GM21360 (cell line): ENCODE data around the gene RAI14.
"Not testable (repeated sequence)": the region's sequence is repeated elsewhere in the genome, so short reads cannot be mapped to it uniquely, and the experiment has no call there.

Experiments used
- ATAC-seq: cut with Tn5 transposase; IDR thresholded peaks from one replicate; pipeline ENCODE4 v1.9.1; 2021; ENCODE audit warnings: mild to moderate bottlenecking, moderate library complexity; ENCODE audit not compliant: unreplicated experiment

RAI14 gene

DNA sequence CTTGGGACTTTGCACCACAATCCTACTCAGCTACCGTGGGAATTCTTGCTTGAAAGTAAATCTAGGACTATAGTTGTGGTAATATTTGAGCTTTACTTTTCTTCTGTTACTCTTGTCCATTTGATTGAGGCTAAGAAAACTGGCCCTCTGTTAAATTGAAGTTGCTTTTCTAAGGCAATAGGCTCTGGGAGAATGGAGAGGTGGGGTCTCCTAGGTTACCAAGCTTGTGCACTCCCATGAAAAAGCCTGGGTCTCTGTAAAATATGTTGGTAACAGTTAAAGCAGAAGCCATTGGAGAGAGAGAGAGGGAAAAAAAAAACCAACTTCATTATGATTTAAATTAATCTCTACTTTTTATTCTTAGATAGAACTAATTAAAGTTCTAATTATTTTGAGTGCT, 68.6 kb downstream of the RAI14 start:
- no peak for ATAC-seq

DNA sequence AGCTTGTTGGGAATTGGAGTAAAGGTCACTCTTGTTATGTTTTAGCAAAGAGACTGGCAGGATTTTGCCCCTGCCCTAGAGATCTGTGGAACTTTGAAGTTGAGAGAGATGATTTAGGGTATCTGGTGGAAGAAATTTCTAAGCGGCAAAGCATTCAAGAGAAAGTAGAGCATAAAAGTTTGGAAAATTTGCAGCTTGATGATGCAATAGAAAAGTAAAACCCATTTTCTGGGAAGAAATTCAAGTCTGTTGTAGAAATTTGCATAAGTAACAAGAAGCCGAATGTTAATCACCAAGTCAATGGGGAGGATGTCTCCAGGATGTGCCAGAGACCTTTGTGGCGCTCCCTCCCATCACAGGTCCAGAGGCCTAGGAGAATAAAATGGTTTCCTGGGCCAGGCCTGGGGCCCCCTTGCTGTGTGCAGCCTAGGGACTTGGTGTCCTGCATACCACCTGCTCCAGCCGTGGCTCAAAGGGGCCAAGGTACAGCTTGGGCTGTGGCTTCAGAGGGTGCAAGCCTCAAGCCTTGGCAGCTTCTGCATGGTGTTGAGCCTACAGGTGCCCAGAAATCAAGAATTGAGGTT, 71.1 kb downstream of the RAI14 start:
- not testable (repeated sequence) for ATAC-seq

DNA sequence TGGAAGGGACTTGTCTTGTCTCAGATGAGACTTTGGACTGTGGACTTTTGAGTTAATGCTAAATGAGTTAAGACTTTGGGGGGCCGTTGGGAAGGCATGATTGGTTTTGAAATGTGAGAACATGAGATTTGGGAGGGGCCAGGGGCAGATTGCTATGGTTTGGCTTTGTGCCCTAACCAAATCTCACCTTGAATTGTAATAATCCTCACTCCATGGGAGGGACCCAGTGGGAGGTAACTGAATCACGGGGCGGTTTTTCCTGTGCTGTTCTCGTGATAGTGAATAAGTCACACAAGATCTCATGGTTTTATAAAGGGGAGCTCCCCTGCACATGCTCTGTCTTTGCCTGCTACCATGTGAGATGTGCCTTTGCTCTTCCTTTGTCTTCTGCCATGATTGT, 72.1 kb downstream of the RAI14 start:
- no peak for ATAC-seq

DNA sequence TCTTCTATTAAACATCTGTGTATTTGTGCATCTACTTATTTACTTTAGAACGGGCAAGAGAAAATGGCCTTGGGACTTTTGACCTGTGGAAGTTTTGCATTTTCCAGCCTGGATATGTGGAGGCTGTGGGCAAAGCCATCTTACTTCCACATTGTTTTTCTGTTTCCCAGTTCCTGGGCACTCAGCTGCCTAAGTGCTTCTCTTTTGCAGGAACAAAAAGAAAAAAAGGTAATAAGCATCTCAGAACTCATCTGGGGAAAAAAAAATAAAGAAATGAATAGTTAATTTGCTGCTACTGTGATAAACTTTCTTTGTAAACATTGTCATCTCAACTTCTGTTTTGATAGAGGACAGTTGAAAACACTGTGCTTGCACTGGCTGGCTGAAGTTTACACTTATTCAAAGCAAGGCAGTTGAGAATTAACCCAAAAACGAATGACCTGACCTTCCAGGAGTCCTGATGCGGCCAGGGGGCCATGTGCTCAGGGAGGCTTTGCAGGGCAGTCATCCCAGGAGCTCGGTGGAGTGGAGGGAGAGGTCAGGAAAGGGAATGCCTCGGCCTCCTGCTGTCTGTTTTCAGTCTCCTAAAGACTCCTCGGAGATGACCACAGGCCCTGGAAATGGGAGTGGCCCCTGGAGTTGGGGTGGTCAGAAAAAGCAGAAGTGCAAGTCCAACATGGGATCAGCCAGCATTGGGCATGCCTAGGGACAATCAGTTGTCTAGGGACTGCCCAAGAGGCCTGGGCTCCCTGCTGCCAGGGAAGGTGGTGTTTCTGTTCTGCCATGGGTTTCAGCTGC, 75.5 kb downstream of the RAI14 start:
- ATAC-seq: no peak

DNA sequence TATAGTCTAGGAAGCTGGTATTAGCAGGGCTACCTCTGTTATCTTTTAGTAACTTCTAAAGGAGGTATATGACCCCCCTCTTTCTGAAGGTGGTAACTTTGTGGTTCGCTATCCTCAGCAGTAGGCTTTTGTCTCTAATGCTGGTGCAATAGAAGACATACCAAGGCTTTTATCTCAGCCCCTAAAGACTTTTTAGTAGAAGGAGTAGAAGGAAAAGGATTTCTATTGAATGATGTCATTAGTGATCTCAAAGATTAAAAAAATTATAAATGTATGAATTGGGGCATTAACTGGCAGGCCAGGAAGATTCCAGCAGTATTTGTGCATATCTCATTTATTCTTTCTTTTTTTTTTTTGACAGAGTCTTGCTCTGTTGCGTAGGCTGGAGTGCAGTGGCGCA, 78.2 kb downstream of the RAI14 start:
- ATAC-seq: no peak

DNA sequence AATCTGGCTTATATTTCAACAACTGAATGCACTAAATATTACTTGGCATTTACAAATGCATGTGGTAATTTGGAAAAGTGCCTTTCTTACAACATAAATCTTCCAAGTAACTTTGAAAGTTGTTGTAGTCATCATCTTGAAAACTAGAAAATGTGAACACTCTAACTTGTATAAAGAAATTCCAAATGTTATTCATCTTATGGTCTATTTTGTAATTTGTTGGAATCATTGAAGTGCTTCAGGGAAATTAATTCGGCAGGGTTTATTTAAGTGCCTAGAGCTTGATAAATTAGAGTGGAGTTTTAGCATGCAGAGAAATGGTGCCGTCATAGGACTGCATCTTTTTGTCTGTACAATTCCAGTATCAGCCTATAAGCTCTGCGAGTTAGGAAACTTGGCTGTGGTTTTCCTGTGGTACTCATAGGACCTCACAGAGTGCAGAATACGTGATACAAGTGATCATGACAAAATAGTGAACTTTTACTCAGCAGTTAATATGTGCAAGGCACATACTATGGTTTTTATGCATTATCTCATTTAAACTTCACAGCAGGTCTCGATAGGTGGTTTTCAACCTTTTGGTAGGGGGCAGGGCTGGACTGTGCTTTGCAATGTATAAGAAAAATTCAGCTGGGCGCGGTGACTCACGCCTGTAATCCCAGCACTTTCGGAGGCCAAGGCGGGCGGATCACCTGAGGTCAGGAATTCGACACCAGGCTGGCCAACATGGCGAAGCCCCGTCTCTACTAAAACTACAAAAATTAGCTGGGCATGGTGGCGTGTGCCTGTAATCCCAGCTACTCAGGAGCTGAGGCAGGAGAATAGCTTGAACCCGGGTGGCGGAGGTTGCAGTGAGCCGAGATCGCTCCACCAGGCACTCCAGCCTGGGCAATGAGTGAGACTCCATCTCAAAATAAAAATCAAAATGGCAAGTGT, 79.6 kb downstream of the RAI14 start:
- ATAC-seq: no peak

DNA sequence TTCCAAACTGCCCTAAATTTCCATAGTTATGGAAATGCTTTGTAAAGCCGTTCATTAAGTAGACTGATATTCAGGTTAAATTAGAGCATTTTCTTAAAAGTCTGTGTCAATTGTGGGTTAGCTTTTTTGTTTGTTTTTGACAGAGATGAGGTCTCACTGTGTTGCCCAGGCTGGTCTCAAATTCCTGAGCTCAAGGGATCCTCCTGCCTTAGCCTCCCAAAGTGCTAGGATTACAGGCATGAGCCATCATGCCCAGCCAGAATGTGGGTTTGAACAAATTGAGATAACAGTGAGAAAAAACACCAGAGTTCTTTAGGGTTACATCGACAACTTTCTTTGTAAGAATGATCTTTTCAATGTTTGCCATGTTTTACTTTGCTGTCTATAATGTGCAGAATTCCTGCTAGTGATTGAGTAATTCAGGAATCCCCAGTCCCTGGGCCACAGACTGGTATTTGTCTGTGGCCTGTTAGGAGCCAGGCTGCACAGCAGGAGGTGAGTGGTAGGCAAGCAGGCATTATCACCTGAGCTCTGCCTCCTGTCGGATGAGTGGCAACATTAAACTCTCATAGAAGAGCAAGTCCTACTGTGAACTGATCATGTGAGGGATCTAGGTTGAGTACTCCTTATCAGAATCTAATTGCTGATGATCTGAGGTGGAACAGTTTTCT, 80.5 kb downstream of the RAI14 start:
- no peak for ATAC-seq

DNA sequence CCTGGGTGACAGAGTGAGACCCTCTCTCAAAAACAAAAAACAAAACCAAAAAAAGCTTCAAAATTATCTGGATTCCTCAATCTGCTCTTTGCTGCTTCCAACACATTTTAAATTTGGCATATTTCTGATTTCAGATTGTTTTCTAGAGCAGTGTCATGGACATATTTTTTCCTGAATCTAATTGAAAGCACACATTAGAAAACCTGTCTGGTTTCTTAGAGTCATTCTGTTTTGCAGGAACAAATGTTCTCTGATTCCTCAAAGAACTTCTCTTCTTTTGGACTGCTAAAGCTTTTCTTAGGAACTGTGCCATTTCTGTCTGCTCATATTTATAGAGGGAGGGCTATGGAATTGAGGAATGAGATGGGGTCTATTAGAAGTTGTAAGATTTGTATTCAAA, 81.6 kb downstream of the RAI14 start:
- no peak for ATAC-seq

DNA sequence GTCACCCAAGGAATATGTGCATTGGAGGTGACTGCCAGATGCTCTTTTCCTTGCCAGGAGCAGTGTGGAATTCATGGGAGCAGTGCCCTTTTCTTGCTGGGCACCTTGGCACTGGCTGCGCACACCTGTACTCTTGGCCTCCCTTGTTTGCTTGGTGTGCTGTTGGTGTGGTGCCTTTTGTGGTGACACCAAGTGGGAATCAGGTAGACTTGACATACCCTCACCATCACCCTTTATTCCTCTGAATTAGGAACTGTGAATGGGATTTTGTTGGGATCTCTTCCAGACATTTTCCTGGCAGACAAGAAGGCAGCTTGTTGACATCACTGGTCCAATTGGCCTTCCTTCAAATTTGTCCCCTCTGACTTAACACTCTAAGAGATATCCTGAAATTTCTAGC, 82.3 kb downstream of the RAI14 start:
- no peak for ATAC-seq

DNA sequence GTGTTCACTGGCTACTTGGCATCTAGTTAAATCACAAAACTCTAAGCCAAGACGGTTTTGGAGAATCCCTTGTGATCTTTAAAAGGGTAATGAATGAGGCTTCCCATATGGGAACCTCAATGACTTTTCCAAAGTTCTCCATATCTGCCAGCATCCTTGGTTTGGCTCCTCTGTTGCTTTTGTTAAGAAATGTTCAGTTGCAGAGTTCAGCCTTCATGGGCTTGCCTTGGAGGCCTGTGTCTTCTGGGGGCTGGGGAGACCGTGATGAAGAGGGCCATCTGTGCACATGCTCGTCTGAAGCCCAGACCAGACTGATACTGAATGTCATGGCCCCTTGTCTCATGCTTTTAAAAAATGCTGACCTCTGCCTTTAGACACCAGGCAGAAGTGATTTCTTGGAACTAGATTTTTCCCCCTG, 84.3 kb downstream of the RAI14 start:
- ATAC-seq: no peak

DNA sequence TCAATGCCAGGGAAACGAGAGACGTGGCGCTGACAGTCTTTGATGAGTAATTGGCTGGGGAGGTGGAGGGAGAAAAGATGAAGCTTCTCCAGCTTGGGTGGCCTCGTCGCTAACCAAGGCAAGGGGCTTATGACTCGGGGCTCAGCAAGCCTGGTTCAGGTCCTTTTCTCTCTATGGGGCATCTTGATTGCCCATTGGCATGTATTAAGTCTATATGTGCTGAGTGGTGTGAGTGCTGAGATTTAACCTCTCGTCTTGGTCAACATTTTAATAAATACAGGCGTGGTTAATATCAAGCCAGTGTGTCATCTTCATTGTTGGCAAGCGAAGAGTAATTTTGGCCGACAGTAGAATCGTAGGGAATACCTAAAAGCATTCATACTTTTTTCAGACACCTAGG, 85.9 kb downstream of the RAI14 start:
- ATAC-seq: no peak

DNA sequence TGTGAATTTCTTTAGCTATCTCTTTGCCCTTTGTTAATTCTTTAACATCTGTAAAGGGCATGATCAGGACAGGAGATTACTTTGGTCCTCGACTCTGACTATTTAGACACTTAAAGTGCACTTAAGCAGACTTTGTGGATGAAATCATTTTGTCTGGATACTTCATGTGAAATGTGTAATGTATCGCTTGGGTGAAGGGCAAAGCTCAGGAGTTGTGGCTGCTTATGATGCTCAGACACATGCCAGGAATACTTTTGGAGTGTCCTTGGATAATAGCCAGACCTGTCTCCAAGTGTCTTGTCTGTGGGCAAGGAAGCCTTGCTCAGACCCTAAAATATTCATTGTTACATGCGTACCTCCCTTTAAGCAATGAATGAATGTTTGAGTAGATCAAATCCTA, 87.8 kb downstream of the RAI14 start:
- ATAC-seq: no peak

DNA sequence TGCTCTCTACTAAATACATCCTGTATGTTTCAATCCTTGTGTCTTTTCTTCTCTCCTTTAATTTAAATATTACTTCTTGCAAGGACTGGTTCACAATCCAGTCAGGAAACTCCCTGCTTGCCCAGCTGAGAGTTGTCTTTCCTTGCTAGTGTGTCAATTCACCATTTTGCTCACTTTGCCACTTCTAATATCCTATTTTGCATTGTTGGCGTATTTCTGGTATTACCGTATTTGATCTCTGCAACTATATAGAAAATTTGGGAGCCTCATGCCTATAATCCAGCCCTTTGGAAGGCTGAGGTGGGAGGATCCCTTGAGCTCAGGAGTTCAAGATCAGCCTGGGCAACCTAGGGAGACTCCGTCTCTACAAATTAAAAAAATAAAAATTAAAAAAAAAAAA, 92.3 kb downstream of the RAI14 start:
- ATAC-seq: no peak

DNA sequence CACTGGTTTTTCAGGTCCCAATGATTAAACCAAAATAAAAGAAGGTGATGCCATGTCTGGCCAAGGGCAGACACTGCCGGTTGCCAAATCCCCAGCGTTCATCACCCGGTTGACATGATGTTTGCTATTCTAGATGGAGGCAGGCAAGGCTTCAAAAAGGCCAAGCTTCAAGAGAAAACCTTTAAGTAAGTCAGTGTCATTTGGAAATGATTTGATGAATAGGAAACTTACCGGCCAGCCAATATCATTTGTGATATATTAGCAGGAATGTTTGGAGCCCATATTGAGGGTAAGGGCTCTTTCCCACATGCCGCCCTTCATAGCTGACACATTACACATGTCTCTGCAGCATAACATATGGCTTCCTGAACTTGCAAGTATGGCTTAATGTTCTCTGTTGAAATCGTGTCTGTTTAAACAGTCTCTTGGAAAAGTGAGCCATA, 93.3 kb downstream of the RAI14 start:
- ATAC-seq: no peak

DNA sequence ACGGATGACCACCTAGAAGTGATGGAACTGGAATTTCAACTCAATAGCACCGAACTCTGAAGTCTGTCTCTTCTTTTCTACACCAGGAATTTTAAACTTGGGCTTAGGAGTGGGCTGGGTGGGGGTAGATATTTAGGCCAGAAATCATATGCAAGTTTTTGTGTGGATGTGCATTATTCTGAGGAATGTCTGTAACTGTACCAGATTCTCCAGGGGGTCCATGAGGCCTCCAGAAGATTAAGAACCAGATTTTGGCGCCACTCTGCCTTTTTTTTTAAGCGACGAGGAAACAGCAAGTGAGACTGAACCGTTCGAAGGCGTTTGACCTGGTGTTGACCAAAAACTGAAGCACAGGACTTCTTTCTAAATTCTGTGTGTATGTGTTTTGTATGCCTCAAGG, 94.1 kb downstream of the RAI14 start:
- ATAC-seq: no peak

DNA sequence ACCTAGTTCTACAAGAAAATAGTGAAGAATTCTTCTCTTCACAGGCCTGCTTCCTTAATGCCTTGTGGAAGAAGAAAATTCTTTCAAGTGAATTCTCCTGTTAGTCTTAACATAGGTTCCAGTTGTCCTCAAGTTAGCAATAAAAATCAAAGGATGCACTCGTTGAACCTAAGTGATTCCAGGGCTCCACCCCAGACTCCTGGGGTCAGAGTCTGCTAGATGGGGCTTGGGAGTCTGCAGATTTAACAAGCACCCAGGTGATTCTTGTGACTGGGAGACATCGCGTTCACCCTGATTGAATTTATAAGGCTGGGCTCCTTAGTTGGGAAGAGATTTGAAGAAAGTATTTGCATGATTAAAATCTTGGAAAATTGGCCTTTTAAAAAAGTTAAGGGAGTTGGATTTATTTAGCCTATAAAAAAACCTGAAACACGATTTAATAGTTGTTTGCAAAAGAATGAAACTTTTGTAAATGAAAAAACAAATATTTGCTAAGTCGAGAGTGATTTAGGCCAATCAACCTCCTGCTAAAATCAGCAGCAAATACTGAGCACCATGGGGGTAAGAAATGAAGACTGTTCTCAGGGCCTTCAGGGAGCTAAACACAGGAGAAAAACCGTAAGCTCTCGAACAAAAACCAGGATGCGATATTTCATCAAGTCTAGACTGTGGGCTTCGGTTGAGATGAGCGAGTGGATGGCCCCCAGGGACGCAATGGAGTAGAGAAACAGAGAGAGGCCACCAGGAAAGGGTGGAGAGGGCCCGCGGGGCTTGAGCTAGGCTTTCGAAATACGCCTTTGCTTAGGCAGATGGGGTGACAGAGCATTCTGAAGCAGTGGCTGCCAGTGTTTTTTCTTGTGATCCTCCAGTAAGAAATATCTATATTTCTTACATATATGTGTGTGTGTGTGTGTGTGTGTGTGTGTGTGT, 95.9 kb downstream of the RAI14 start:
- no peak for ATAC-seq

DNA sequence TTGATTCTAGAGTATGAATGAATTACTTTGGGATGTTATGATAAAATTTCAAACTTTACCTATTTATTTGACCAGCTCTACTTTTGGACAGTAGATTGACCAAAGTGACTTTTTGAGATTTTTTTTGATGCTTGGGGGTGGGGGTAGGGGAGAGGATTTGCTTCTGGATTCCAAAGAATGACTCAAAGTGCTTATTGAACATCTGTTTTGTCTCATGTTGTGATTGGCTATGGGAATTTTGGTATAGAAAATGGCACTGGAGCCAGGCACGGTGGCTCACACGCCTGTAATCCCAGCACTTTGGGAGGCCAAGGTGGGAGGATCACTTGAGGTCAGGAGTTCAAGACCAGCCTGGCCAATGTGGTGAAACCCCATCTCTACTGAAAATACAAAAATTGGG, 97.1 kb downstream of the RAI14 start:
- ATAC-seq: not testable (repeated sequence)

DNA sequence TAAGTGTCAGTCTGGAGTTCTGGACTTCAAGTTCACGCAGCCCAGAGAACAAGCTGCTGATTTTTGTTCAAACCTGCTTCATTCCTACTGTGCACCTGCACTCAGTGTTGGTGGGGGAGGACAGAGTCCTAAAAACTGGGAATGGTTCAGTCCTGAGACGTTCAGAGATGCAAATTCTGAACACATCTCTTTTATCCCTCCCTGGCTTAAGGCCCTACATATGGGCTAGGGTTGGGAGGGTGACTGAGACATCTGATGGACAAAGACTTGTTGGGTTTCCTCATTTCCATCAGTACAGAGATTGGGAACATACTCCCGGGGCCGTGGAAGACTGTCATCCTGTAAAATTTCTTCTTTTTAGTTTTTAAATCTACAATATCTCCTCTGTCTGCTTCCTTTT, 99.8 kb downstream of the RAI14 start:
- ATAC-seq: no peak

DNA sequence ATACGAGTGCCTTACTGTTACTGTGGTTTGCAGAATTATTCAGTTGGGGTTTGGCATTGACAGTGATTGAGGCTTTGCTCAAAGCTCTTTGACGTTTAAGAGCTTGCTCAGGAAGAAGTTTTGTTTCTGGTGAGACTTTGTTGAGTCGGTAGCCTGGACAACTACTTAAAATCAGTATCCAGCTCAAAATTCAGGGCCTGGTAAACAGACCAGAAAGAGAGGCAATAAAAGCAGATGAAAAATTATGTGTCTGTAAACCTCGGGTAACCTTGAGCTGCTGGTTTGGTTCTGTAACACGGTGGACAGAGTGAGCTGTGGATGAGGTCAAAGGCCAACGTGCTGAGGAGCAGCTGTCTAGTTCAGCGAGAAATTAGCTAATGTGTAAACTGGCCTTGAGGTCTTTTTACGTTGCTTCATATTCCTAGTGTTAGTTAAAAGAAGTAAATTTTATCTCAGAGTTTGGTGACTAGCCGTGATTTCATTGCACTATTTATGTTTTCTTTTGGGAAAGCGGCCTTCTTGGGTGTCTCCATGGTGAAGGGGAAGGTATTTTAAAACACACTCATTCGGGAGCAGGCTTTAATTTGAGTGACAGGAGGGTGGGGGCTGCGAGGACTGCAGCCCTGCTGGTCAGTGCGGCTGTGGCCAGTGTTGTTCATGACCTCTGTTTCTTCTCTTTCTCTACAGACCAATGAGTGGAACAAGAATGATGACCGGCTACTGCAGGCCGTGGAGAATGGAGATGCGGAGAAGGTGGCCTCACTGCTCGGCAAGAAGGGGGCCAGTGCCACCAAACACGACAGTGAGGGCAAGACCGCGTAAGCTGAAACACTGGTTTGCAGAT, 100.9 kb downstream of the RAI14 start:
- ATAC-seq: no peak
